ENCODE measurements around the gene LCN10.
"Not testable (repeated sequence)": the region's sequence is repeated elsewhere in the genome, so short reads cannot be mapped to it uniquely, and the experiment has no call there.

LCN10 gene

GRCh38 chr9:136742591-136743391, at the start of gene LCN10:
Gene LCN10 (minus strand): TSS chr9:136742940. CDS start chr9:136742903, 37 bp downstream.
- DNase-seq, result no peak

DNA sequence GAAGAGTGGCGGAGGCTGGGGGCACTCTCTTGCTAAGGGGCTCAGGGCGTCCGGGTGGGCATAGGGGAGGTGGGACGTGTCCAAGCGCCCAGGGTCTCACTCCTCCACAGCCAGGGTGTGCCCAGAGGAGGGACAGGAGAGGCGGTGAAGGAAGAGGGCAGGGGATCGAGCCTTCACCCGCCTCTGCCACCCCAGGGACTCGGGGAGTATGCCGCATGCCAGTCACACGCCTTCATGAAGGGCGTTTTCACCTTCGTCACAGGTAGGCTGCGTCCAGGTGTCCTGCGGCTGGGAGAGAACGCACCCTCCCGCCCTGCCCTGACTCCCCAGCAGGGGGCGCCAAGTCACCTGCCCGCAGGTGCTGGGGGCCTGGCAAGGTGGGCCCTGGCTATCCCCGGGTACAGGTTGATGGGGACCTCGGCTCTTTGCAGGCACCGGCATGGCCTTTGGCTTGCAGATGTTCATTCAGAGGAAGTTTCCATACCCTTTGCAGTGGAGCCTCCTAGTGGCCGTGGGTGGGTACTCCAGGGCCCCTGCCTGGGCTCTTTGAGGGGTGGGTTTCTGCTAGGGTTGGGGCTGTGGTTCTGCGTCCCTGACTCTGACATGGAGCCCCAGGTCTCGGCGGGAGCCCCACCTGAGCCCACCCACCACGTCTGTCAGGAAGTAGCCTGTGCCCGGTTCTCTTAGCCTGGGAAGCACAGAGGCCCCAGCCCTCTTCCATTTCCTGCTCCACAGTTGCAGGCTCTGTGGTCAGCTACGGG, 49.0 kb upstream of the LCN10 start:
- peak; percentile 27 for DNase-seq

DNA sequence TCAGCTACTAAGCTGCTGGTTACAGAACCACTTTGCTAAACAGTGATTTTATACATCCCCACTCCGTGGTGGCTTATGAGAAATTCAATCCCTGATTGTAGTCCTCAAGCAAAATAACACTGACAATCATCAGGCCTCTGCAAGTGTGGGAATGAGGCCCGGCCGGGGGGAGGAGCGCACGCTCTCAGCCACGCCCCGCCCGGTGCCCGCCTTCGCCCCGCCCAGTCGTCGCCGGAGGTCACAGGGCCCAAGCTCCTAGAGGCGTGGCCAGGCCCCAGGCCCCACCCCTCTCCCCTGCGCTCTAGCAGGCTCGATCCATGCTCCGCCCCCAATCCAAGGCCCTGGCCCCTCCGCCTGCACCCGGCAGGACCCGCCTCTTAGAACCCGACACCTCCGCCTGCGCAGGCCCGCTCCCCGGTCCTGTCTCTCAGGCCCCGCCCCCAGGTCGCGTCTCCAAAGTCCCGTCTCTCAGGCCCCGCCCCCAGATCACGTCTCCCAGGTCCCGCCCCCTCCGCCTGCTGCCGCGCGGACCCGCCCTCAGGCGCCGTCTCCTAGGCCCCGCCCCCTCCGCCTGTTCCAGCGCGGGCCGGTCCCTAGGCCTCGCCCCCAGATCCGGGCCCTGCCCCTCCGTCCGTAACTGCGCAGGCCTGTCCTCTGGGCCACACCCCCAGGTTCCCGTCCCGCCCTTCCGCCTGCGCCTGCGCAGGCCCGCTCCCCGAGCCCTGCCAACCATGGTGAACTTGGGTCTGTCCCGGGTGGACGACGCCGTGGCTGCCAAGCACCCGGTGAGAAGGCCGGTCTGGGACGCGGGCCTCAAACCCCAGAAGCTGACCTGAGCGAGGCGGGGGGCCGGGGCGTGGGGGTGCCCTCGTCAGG, 48.1 kb upstream of the LCN10 start, which contains the start of gene TMEM141:
TMEM141 (plus strand) TSS at position 705 of the 876 bp plus-strand sequence; CDS start at position 732, 27 bp downstream.
- peak; percentile 94 for DNase-seq

DNA sequence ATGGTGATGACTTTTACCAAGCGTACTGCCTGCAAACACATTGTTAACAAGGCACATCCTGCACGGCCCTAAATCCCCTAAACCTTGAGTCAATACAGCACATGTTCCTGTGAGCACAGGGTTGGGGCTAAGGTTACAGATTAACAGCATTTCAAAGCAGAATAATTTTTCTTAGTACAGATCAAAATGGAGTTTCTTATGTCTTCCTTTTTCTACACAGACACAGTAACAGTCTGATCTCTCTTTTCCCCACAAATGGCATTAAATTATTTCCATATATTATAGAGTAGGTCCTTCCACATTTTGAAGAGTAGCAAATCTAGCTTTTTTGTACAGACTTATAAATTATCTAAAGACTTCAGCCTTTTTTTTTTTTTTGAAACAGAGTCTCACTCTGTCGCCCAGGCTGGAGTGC, 46.8 kb upstream of the LCN10 start:
- DNase-seq, result no peak

GRCh38 chr9:136788644-136789522, 46.1 kb upstream of the LCN10 start:
- DNase-seq, result not testable (repeated sequence)

DNA sequence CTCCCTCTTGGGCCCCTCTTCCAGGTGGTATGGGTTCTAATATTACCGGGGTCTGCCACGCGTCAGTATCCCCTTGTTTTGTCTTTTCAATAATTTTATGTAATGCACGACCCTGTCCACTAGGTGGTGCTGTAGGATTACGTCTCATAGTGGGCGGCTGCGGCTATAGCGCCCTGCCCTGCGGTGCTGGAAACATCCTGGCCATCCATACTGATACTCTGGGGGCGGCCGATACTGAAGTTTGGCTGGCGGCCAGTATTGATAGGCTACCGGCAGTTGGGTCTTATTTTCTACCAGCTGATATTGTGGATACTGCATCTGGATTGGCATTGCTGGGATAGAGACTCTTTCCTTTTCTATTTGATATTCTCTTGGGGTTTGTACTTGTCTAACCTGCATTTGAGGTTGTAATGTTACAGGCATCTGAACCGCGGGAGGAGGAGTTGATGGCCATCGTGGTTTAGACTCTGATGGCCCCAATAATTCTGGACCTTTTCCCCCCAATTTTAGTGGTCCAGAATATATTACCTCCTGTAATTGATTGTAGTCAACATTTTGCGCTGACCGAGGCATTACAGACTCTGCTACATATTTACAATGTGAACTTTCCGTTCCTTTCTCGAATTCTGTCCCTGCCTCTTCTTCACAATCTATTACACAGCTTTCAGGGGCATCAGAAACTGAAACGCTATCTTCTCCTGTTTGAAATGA, 45.1 kb upstream of the LCN10 start:
- peak; percentile 13 for DNase-seq

DNA sequence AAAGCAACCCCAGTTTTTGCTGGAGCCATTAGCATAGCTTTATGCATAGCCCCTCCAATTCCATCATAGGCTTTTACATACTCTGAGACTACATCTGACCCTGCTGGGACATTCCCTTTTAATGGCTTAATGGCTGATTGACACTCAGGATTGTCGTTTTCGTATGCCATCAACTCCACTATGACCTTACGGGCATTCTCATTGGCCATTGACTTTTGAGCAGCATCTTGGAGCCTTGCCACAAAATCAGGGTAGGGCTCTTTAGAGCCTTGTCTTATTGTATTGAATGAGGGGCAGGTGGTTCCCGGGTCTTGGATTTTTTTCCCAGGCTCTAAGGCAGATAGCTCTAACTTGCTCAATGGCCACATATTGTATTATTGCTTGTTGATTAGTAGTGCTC, 44.2 kb upstream of the LCN10 start:
- not testable (repeated sequence) for DNase-seq

DNA sequence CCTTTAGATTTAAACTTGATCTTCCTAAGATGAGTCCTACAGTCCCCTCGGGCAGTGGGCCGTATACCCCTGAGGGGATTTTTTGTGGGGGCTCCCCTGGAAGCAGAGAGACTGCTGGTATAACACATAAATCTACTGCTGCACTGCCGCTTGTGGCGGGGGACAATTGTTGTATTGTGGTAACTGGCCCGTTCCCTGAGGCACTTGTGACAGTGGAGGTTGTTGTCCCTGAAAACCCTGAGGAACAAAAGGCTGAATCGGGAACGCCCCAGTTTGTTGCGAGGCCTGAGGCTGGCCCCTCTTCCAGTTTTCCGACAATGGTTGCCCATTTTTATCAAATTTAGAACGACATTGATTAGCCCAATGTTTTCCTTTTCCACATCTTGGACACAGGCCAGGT, 43.7 kb upstream of the LCN10 start:
- DNase-seq, result no peak

DNA sequence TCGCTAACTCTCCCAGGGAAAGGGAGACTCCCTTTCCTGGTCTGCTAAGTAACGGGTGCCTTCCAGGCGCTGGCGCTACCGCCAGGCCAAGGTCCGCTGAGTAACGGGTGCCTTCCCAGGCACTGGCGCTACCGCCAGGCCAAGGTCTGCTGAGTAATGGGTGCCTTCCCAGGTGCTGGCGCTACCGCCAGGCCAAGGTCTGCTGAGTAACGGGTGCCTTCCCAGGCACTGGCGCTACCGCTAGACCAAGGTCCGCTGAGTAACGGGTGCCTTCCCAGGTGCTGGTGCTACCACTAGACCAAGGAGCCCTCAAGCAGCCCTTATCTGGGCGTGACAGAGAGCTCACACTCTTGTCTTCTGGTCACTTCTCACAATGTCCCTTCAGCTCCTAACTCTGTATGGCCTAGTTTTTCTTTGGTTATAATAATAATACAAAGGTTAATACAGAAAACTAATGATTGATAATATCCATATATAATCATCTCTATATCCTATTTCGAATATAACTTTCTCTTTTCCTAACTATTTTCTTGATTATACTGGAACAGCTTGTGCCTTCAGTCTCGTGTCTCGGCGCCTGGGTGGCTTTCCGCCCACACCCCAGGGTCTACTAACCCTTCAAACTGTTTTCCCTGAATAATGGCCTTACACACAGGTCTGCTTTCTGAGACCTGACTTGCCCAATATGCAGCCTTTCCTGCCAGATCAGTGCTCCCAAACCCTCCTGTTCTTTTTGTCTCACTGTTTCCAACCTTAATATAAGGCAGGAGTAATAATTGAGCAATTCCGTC, 43.0 kb upstream of the LCN10 start:
- not testable (repeated sequence) for DNase-seq

GRCh38 chr9:136784997-136785361, 42.2 kb upstream of the LCN10 start:
- no peak for DNase-seq

GRCh38 chr9:136784249-136784996, 41.7 kb upstream of the LCN10 start:
- DNase-seq, result no peak

GRCh38 chr9:136782452-136782851, 39.7 kb upstream of the LCN10 start:
- DNase-seq, result no peak

DNA sequence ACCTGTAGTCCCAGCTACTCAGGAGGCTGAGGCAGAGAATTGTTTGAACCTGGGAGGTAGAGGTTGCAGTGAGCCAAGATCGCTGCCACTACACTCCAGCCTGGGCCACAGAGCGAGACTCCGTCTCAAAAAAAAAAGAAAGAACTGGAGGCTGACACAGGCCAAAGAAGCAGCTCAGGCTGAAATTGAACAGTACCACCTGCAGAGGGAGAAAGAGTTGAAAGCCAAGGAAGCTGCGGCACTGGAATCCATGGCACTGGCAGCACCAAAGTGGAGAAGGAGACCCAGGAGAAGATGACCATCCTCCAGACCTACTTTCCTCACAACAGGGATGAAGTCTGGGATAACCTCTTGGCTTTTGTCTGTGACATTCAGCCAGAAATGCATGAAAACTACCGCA, 37.1 kb upstream of the LCN10 start:
- no peak for DNase-seq

- no peak for DNase-seq
Observed at GRCh38 chr9:136777359-136777758, 34.6 kb upstream of the LCN10 start.

- no peak for DNase-seq
Observed at GRCh38 chr9:136776947-136777346, 34.2 kb upstream of the LCN10 start.

- DNase-seq, result no peak
Observed at GRCh38 chr9:136775191-136775590, 32.5 kb upstream of the LCN10 start.

GRCh38 chr9:136774416-136775045, 31.8 kb upstream of the LCN10 start:
- no peak for DNase-seq

DNA sequence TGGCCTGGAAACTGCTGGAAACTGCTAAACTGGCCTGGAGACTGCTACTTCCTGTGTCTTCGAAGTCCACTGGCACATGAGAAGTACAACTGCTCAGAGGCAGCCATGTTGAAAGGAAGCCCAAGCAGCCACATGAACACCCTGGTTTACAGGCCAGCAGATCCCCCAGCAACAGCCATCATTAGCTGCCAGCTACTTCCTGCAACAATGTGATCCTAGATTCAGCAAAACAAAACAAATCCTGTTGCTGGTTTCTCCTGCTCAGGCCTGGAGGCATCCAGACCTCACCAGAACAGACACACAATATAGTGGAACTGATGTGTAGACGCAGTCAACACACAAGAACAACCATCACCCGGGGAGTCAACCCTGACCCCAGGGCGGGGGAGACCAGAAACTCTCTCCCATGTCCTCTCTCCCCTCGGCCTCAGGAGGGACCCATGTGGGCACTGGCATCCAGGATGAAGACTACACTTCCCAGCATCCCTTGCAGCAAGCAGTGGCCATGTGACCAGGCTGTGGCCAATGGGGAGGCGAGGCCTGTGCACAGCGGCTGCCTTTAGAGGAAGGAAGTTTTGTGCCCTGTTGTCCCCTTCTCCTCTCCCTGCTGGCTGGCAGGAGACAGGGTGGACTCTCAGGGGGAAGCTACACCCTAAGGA, 30.8 kb upstream of the LCN10 start:
- DNase-seq, result no peak
